ENCODE measurements around the gene A3GALT2. TPM values are rescaled to one million over a fixed set of nuclear protein-coding genes. Genes with fewer than 3 reads are reported as not detected.

The A3GALT2 gene
- polyA plus RNA-seq, 1 of the 3 experiments (the other 2 are of a cell fraction): 0.07 TPM

- Histone ChIP-seq H3K4me2 (no peak overlapping the region), H3K27ac (ENCODE audit: low read depth in 2 of 2, low read length in 1 of 2) (peak overlapping the region in 1 of 2 experiments; percentile 53; a peak in 1 of 4 replicates), H3K9me2 (no peaks in the 10 kb centered on the region), H3K9me3 (no peaks in the 10 kb centered on the region), H3K4me1 (ENCODE audit: control insufficient read depth in 1 of 2, insufficient read depth in 2 of 2, low read depth in 1 of 2, low read length in 1 of 2) (peaks cover 14 to 30% of the 10 kb centered on the region in 2 experiments; a peak in 3 of 4 replicates), H4K20me1 (ENCODE audit: insufficient read depth) (peaks cover 93% of the 10 kb centered on the region), H3K4me3 (ENCODE audit: low read depth in 2 of 2, low read length in 1 of 2) (no peak overlapping the region), H3K36me3 (replicated peaks in 1 of 2; ENCODE audit: control insufficient read depth in 1 of 2, insufficient read depth in 2 of 2, low read length in 1 of 2) (peaks cover 91 to 97% of the 10 kb centered on the region in 2 experiments), H3K27me3 (ENCODE audit: insufficient read depth) (no peaks in the 10 kb centered on the region), H2AFZ (ENCODE audit: low read depth) (no peak overlapping the region), H3F3A (replicated peaks; ENCODE audit: insufficient read depth) (peaks cover 37% of the 10 kb centered on the region), H3K9ac (no peak overlapping the region), H3K79me2 (ENCODE audit: insufficient read depth) (peaks cover 72% of the 10 kb centered on the region)
- DNase-seq: no peak
- TF ChIP-seq, protein P1, sequence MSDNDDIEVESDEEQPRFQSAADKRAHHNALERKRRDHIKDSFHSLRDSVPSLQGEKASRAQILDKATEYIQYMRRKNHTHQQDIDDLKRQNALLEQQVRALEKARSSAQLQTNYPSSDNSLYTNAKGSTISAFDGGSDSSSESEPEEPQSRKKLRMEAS (IDR thresholded peaks at IDR 0.05; ENCODE audit: low read depth): no peak
- no peak for TF ChIP-seq CHD2 (IDR thresholded peaks at IDR 0.05; ENCODE audit: low read length, partially characterized antibody)
- TF ChIP-seq SIN3A (IDR thresholded peaks at IDR 0.05; ENCODE audit: borderline replicate concordance, low read depth, low read length): no peak
- no peak for TF ChIP-seq RAD21 (IDR thresholded peaks at IDR 0.05; ENCODE audit: low read length)
- no peak for TF ChIP-seq PBX3 (IDR thresholded peaks at IDR 0.05)
- TF ChIP-seq FOXM1 (IDR thresholded peaks at IDR 0.05; ENCODE audit: low read depth): no peak
- TF ChIP-seq GABPA (IDR thresholded peaks at IDR 0.05; ENCODE audit: low read depth): no peak
- POLR2A ChIA-PET: no interaction called here
- CTCF ChIA-PET: interaction anchor here (1.5 kb wide), 1 partner anchor 141 kb away, joined by 4 read pairs; no protein-coding TSS in a partner anchor
- WGBS (ENCODE audit: low lambda C conversion rate): 96% methylated on average over 13 of the region's 19 CpGs
Observed at GRCh38 chr1:33329600-33330305, 8.9 kb upstream of the A3GALT2 start.

DNA sequence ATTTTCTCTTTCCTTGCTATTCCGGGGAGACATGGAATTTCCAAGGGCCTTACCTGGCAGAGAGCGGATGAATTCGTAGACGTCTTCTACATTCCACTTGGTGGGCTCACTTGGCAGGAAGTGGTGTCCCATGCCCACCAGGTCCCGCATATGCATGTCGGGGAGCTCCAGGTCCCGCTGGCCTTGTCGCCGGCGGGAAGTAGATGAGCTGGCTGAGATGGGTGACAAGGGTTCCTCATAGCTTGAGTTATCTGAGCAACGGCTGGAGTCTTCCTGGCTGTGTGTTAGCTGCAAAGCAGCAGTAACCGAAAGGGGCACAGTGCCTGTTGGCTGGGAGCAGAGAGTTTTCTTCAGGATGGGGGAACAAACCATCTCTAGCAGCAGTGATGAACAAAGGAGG is 7.9 kb upstream of the A3GALT2 start:
- Histone ChIP-seq H3K4me1 (ENCODE audit: control insufficient read depth in 1 of 2, insufficient read depth in 2 of 2, low read depth in 1 of 2, low read length in 1 of 2) (peaks cover 14 to 30% of the 10 kb centered on the region in 2 experiments; a peak in 3 of 4 replicates), H4K20me1 (ENCODE audit: insufficient read depth) (peaks cover 93% of the 10 kb centered on the region), H3K9me2 (no peaks in the 10 kb centered on the region), H3K36me3 (replicated peaks in 1 of 2; ENCODE audit: control insufficient read depth in 1 of 2, insufficient read depth in 2 of 2, low read length in 1 of 2) (peaks cover 91 to 97% of the 10 kb centered on the region in 2 experiments), H2AFZ (ENCODE audit: low read depth) (no peak overlapping the region), H3F3A (replicated peaks; ENCODE audit: insufficient read depth) (peaks cover 41% of the 10 kb centered on the region), H3K79me2 (ENCODE audit: insufficient read depth) (peaks cover 63% of the 10 kb centered on the region), H3K27me3 (ENCODE audit: insufficient read depth) (no peaks in the 10 kb centered on the region), H3K9ac (no peak overlapping the region), H3K27ac (ENCODE audit: low read depth in 2 of 2, low read length in 1 of 2) (peak overlapping the region in 1 of 2 experiments; percentile 53; a peak in 2 of 4 replicates), H3K9me3 (no peaks in the 10 kb centered on the region), H3K4me2 (no peak overlapping the region), H3K4me3 (ENCODE audit: low read depth in 2 of 2, low read length in 1 of 2) (no peak overlapping the region)
- CTCF ChIA-PET: interaction anchor here (0.9 to 1.0 kb wide), 2 partner anchors 12 to 33 kb away, joined by 3 to 4 read pairs; no protein-coding TSS in a partner anchor
- DNase-seq: no peak
- WGBS (ENCODE audit: low lambda C conversion rate): 96% methylated on average over 4 of the region's 12 CpGs
- POLR2A ChIA-PET: no interaction called here
- TF ChIP-seq MXI1 (IDR thresholded peaks at IDR 0.05; ENCODE audit: low read depth, low read length) (no peak), CTCF (IDR thresholded peaks at IDR 0.05) (no peak), TEAD4 (IDR thresholded peaks at IDR 0.05; ENCODE audit: borderline replicate concordance, insufficient read depth) (no peak), GATA2 (CRISPR knock-in tag; IDR thresholded peaks at IDR 0.05) (no peak), ZBTB33 (IDR thresholded peaks at IDR 0.05; ENCODE audit: borderline replicate concordance, low read depth) (no peak), NFIC (IDR thresholded peaks at IDR 0.05; ENCODE audit: borderline replicate concordance) (no peak), USF1 (IDR thresholded peaks at IDR 0.05; ENCODE audit: borderline replicate concordance, low read depth) (no peak)

All from SK-N-SH (cell line).